GDM1 (cell line): ENCODE data around the gene GJA10.
A peak's percentile ranks its signal among the peaks of the same experiment; 100 is the strongest.
"Not testable (repeated sequence)": the region's sequence is repeated elsewhere in the genome, so short reads cannot be mapped to it uniquely, and the experiment has no call there.

Source experiments
- DNase-seq: peaks from one replicate; lab custom pipeline; 2025; lab: John Stamatoyannopoulos, UW

GJA10 gene

GRCh38 chr6:89894169-89894568 is at the start of gene GJA10:
TSS of gene GJA10 (plus strand) at chr6:89894469. CDS start at chr6:89894469, 0 bp downstream.
- DNase-seq, result no peak

- not testable (repeated sequence) for DNase-seq
These were observed 46.8 kb upstream of the GJA10 start for GRCh38 chr6:89847513-89847912.

- no peak for DNase-seq
These were observed 41.2 kb upstream of the GJA10 start for GRCh38 chr6:89853068-89853467.

GRCh38 chr6:89858041-89858440 is 36.2 kb upstream of the GJA10 start:
- no peak for DNase-seq

- DNase-seq, result no peak
These were observed 34.5 kb upstream of the GJA10 start for GRCh38 chr6:89859744-89860143.

GRCh38 chr6:89862273-89862672 is 32.0 kb upstream of the GJA10 start:
- DNase-seq, result no peak

- no peak for DNase-seq
These were observed 31.6 kb upstream of the GJA10 start for GRCh38 chr6:89862698-89863097.

- no peak for DNase-seq
These were observed 28.1 kb upstream of the GJA10 start for GRCh38 chr6:89866024-89866678.

- no peak for DNase-seq
These were observed 20.5 kb upstream of the GJA10 start for GRCh38 chr6:89873721-89874120.

- no peak for DNase-seq
These were observed 19.8 kb upstream of the GJA10 start for GRCh38 chr6:89874438-89874837.

- no peak for DNase-seq
These were observed 7.7 kb upstream of the GJA10 start for GRCh38 chr6:89886378-89887120.

GRCh38 chr6:89887452-89888137 is 6.7 kb upstream of the GJA10 start:
- no peak for DNase-seq

- DNase-seq, result no peak
These were observed 6.1 kb upstream of the GJA10 start for GRCh38 chr6:89888138-89888514.

- DNase-seq, result no peak
These were observed 5.4 kb upstream of the GJA10 start for GRCh38 chr6:89888871-89889270.

- DNase-seq, result not testable (repeated sequence)
These were observed 3.3 kb upstream of the GJA10 start for GRCh38 chr6:89890845-89891528.

- DNase-seq, result not testable (repeated sequence)
These were observed 1.7 kb upstream of the GJA10 start for GRCh38 chr6:89892577-89892976.

GRCh38 chr6:89895276-89895874 is 1.1 kb downstream of the GJA10 start:
- DNase-seq, result peak; percentile 0

- not testable (repeated sequence) for DNase-seq
These were observed 16.0 kb downstream of the GJA10 start for GRCh38 chr6:89910001-89910901.

GRCh38 chr6:89910902-89911240 is 16.6 kb downstream of the GJA10 start:
- DNase-seq, result no peak

- DNase-seq, result no peak
These were observed 22.1 kb downstream of the GJA10 start for GRCh38 chr6:89916136-89916920.
